PC-3 (cell line): Measurements from ENCODE around the gene SESN1. TPM values are rescaled to one million over a fixed set of nuclear protein-coding genes. Genes with fewer than 3 reads are reported as not detected.

ENCODE experiments used
- ATAC-seq: fragments of 200-7000 bp; cut with Tn5 transposase; 2 replicates; pipeline ENCODE4 v1.9.1; 2020; ENCODE audit warnings: mild to moderate bottlenecking, moderate library complexity
- BruUV-seq: library from RNA; stranded (reverse); fragments of 400-500 nt; replicated peaks from 2 replicates; lab custom pipeline; 2021; lab: Mats Ljungman, UMichigan
- CTCF ChIA-PET: fragments of 300-600 bp; sonication (Branson Sonifier 250); formaldehyde crosslinking; loops from one replicate; lab custom pipeline; 2022; ENCODE audit warnings: antibody characterized with exemption; lab: Charles Lee
- POLR2A ChIA-PET: fragments of 300-600 bp; sonication (Branson Sonifier 250); formaldehyde crosslinking; loops from one replicate; lab custom pipeline; 2022; ENCODE audit warnings: antibody characterized with exemption; ENCODE audit not compliant: unreplicated experiment; lab: Charles Lee
- DNase-seq: peaks from one replicate; pipeline ENCODE4 v3.0.0-alpha.2; 2015
- H2AFZ ChIP-seq: fragments of 300-600 bp; sonication (generic); 2 replicates; pipeline ENCODE4 v1.6.0; 2016; ENCODE audit warnings: antibody characterized with exemption, low read length
- H3F3A ChIP-seq: fragments of 300-600 bp; sonication (generic); one replicate; pipeline ENCODE4 v1.6.0; 2017; ENCODE audit warnings: antibody characterized with exemption, low read length, control low read depth, mild to moderate bottlenecking; ENCODE audit not compliant: unreplicated experiment
- H3K27ac ChIP-seq: fragments of 300-600 bp; sonication (generic); 2 replicates; pipeline ENCODE4 v1.5.1; 2016; ENCODE audit warnings: mild to moderate bottlenecking, low read length
- H3K27me3 ChIP-seq: fragments of 300-600 bp; sonication (generic); 2 replicates; pipeline ENCODE4 v1.6.1; 2016; ENCODE audit warnings: low read length, mixed read lengths
- H3K36me3 ChIP-seq: fragments of 300-600 bp; sonication (generic); 2 replicates; pipeline ENCODE4 v1.6.1; 2016; ENCODE audit warnings: low read depth, mixed run types, low read length, mixed read lengths
- H3K4me1 ChIP-seq: fragments of 300-600 bp; sonication (generic); 2 replicates; pipeline ENCODE4 v1.5.1; 2016; ENCODE audit warnings: low read length; ENCODE audit not compliant: insufficient read depth
- H3K4me2 ChIP-seq: fragments of 300-600 bp; sonication (generic); 2 replicates; pipeline ENCODE4 v1.6.0; 2016; ENCODE audit warnings: low read length
- H3K4me3 ChIP-seq: fragments of 300-600 bp; sonication (generic); 2 replicates; pipeline ENCODE4 v1.5.1; 2016; ENCODE audit warnings: mild to moderate bottlenecking, low read length, mixed read lengths
- H3K79me2 ChIP-seq: fragments of 300-600 bp; sonication (generic); 2 replicates; pipeline ENCODE4 v1.6.1; 2017; ENCODE audit warnings: low read length, mixed read lengths
- H3K9ac ChIP-seq: fragments of 300-600 bp; sonication (generic); 2 replicates; pipeline ENCODE4 v1.6.0; 2016; ENCODE audit warnings: mild to moderate bottlenecking, low read length
- H3K9me2 ChIP-seq: fragments of 300-600 bp; sonication (generic); replicated peaks from 2 replicates; pipeline ENCODE4 v1.6.1; 2016; ENCODE audit warnings: mixed run types, low read length, mixed read lengths
- H3K9me3 ChIP-seq: fragments of 300-600 bp; sonication (generic); 2 replicates; pipeline ENCODE4 v1.6.1; 2016; ENCODE audit warnings: low read length, mixed read lengths
- H4K20me1 ChIP-seq: fragments of 300-600 bp; sonication (generic); 2 replicates; pipeline ENCODE4 v1.6.1; 2016; ENCODE audit warnings: low read length, mixed read lengths
- EZH2 ChIP-seq: fragments of 300-600 bp; sonication (generic); IDR thresholded peaks from one replicate; pipeline ENCODE4 v1.6.1; 2017; ENCODE audit warnings: antibody characterized with exemption, mild to moderate bottlenecking, low read length; ENCODE audit not compliant: unreplicated experiment
- EZH2phosphoT487 ChIP-seq: fragments of 300-600 bp; sonication (generic); IDR thresholded peaks from 2 replicates; pipeline ENCODE4 v1.6.1; 2018; ENCODE audit warnings: mild to moderate bottlenecking, antibody characterized with exemption, low read length, borderline replicate concordance
- intact Hi-C: fragments of 100-400 bp; cut with micrococcal nuclease; formaldehyde crosslinking; loops from 2 replicates; pipeline ENCODE4 v1.9.0; 2023
- total RNA-seq: library from RNA; depleted of rRNA; stranded (reverse); fragments of >200 nt; gene quantifications from 2 replicates; pipeline ENCODE4 v1.2.3, GENCODE V29; 2014
- TF ChIP-seq, protein P1 (sequence below): fragments of 300-600 bp; sonication (generic); conservative IDR thresholded peaks from 2 replicates; pipeline ENCODE4 v1.5.1; 2017; ENCODE audit warnings: antibody characterized with exemption, low read depth, mild to moderate bottlenecking, low read length

SESN1 gene
- total RNA-seq, 1 experiment from 2014 or later, result 3.4 TPM

DNA sequence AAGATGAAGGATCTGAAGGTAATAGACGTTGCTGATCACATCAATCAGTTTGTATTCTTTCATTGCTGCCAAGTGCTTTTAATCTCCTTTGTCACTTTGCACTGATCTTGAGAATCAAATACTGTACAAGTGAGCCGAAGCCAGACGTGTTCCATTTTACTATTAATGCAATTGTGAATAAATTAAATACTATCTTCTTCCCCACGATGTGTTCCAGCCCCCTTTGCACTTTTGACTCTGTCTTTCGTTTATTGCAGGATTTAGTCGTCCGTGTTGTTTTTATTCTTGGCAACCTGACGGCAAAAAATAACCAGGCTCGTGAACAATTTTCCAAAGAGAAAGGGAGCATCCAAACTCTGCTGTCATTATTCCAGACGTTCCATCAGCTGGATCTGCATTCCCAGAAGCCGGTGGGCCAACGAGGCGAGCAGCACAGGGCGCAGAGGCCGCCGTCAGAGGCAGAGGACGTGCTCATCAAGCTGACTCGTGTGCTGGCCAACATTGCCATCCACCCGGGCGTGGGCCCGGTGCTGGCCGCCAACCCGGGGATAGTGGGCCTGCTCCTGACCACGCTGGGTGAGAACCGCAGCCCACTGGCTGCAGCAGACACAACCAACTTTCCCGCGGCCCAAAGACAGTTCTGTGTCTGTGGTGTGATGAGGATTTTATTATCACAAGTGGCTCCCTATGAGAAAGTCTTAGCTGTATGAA, 141.7 kb downstream of the SESN1 start:
- CTCF ChIA-PET, result no interaction called here
- no peak overlapping the region for H3K27ac ChIP-seq
- no peak overlapping the region for H3K4me3 ChIP-seq
- peaks cover 6% of the 10 kb centered on the region for H3K4me1 ChIP-seq
- H4K20me1 ChIP-seq, result no peaks in the 10 kb centered on the region
- DNase-seq (no peak), ATAC-seq (no peak)
- H3K79me2 ChIP-seq, result no peaks in the 10 kb centered on the region
- H3K36me3 ChIP-seq, result no peaks in the 10 kb centered on the region
- H3F3A ChIP-seq, result no peaks in the 10 kb centered on the region
- POLR2A ChIA-PET, result no interaction called here
- H3K9me2 ChIP-seq, result no peaks in the 10 kb centered on the region
- H3K4me2 ChIP-seq, result no peak overlapping the region
- H3K9ac ChIP-seq, result no peak overlapping the region
- TF ChIP-seq, protein P1, sequence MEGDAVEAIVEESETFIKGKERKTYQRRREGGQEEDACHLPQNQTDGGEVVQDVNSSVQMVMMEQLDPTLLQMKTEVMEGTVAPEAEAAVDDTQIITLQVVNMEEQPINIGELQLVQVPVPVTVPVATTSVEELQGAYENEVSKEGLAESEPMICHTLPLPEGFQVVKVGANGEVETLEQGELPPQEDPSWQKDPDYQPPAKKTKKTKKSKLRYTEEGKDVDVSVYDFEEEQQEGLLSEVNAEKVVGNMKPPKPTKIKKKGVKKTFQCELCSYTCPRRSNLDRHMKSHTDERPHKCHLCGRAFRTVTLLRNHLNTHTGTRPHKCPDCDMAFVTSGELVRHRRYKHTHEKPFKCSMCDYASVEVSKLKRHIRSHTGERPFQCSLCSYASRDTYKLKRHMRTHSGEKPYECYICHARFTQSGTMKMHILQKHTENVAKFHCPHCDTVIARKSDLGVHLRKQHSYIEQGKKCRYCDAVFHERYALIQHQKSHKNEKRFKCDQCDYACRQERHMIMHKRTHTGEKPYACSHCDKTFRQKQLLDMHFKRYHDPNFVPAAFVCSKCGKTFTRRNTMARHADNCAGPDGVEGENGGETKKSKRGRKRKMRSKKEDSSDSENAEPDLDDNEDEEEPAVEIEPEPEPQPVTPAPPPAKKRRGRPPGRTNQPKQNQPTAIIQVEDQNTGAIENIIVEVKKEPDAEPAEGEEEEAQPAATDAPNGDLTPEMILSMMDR, result no peak
- no peak for TF ChIP-seq EZH2
- TF ChIP-seq EZH2phosphoT487, result no peak
- no peak overlapping the region for H2AFZ ChIP-seq
- intact Hi-C loops, result no loop called here
- H3K27me3 ChIP-seq, result no peaks in the 10 kb centered on the region
- no TSS peak for BruUV-seq
- H3K9me3 ChIP-seq, result no peaks in the 10 kb centered on the region

DNA sequence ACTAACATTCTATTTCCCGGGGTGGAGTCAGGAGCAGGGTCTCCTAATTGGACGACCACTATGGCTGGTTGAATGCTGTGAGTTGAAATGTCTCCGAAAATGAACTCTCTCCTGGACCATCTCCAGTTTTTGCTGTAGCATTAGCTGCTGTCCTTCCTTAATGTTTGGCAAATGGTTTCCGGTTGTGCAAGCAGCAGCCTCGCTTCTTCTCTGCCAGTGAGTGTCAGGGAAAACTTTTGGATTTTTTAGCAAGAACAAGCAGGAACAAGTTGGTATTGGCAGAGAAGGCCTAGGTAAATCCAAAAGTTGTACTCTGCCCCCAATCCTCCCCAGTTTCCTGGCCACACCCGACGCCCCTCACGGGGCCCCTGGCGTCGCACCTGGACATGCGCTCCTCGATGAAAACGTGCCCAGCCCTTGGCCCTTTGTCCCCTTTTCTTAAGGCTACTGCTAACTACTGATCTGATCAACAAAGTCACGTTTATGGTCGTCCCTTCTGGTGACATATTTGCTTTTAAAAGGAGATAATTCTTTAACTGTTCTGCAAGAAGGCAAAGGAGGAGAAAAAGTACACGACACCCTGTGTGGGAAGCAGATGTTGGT, 143.2 kb downstream of the SESN1 start:
- Histone ChIP-seq H3K9me3 (no peaks in the 10 kb centered on the region), H3K4me1 (peaks cover 12% of the 10 kb centered on the region), H3K27ac (no peak overlapping the region), H3K4me3 (no peak overlapping the region), H3K4me2 (no peak overlapping the region), H2AFZ (no peak overlapping the region), H3K27me3 (no peaks in the 10 kb centered on the region), H3K9ac (no peak overlapping the region), H4K20me1 (no peaks in the 10 kb centered on the region), H3K9me2 (no peaks in the 10 kb centered on the region), H3K79me2 (no peaks in the 10 kb centered on the region), H3K36me3 (no peaks in the 10 kb centered on the region), H3F3A (no peaks in the 10 kb centered on the region)
- TF ChIP-seq, protein P1, result no peak
- TF ChIP-seq EZH2, result no peak
- no peak for TF ChIP-seq EZH2phosphoT487
- DNase-seq (no peak), ATAC-seq (no peak)
- POLR2A ChIA-PET, result no interaction called here
- CTCF ChIA-PET, result no interaction called here
- intact Hi-C loops, result no loop called here
- no TSS peak for BruUV-seq

DNA sequence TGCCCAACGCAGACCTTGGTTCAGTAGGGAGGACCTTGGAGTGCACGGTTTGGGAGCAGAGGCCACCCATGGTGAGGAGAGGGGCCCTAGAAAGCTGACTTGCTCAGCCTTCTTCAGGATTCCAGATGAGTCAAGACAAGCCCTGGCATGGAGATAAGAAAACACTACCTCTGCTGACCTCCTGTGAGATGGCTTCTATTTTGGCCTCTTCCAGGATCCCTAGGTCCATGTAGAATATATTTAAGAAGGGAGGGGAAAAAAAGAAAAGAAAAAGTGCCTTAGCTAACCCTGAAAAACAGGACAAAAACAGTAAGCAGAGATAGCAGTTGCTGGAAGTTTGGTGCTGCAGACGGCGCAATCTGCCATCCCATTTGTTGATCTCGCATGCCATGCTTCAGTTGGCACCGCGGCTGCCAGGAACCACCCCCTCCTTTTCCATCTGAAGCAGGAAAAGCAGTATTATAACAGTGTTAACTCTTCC, 146.4 kb downstream of the SESN1 start:
- BruUV-seq, result no TSS peak
- no peaks in the 10 kb centered on the region for H3K9me2 ChIP-seq
- no peak for ATAC-seq
- no peaks in the 10 kb centered on the region for H3K9me3 ChIP-seq
- H3K4me2 ChIP-seq, result no peak overlapping the region
- no peak overlapping the region for H2AFZ ChIP-seq
- H4K20me1 ChIP-seq, result no peaks in the 10 kb centered on the region
- no peak for DNase-seq
- H3K27me3 ChIP-seq, result no peaks in the 10 kb centered on the region
- intact Hi-C loops, result no loop called here
- TF ChIP-seq, protein P1, result no peak
- no peak for TF ChIP-seq EZH2
- no peak for TF ChIP-seq EZH2phosphoT487
- CTCF ChIA-PET, result interaction anchor here (0.6 kb wide), 1 partner anchor 389 kb away, joined by 4 read pairs; no protein-coding TSS in a partner anchor
- H3K79me2 ChIP-seq, result no peaks in the 10 kb centered on the region
- no peaks in the 10 kb centered on the region for H3F3A ChIP-seq
- H3K4me1 ChIP-seq, result peaks cover 12% of the 10 kb centered on the region
- no peak overlapping the region for H3K4me3 ChIP-seq
- POLR2A ChIA-PET, result no interaction called here
- no peak overlapping the region for H3K27ac ChIP-seq
- no peak overlapping the region for H3K9ac ChIP-seq
- H3K36me3 ChIP-seq, result no peaks in the 10 kb centered on the region
